AG08396 (cell line): Measurements from ENCODE around the gene LRMDA.

Experiments
- DNase-seq: peaks from one replicate; pipeline ENCODE4 v3.0.0; 2012; ENCODE audit warnings: low spot score, mixed read lengths

Gene LRMDA

GRCh38 chr10:75425291-75426079, 5.9 kb upstream of the LRMDA start:
- DNase-seq, result no peak

- no peak for DNase-seq
These were observed 4.5 kb upstream of the LRMDA start for GRCh38 chr10:75426880-75427279.

GRCh38 chr10:75427951-75428350, 3.5 kb upstream of the LRMDA start:
- DNase-seq, result no peak

- no peak for DNase-seq
These were observed 2.8 kb upstream of the LRMDA start for GRCh38 chr10:75428434-75429158.

- DNase-seq, result no peak
These were observed 2.1 kb upstream of the LRMDA start for GRCh38 chr10:75429159-75429827.

- peak; percentile 27 for DNase-seq
These were observed 1.2 kb upstream of the LRMDA start for GRCh38 chr10:75430000-75430763.

- DNase-seq, result no peak
These were observed 752 bp downstream of the LRMDA start for GRCh38 chr10:75432176-75432575.

- DNase-seq, result no peak
These were observed 1.3 kb downstream of the LRMDA start for GRCh38 chr10:75432763-75433162.

- DNase-seq, result no peak
These were observed 1.8 kb downstream of the LRMDA start for GRCh38 chr10:75433216-75433615.

GRCh38 chr10:75434291-75434690, 2.9 kb downstream of the LRMDA start:
- no peak for DNase-seq

- no peak for DNase-seq
These were observed 3.9 kb downstream of the LRMDA start for GRCh38 chr10:75435291-75435690.

GRCh38 chr10:75436896-75437295, 5.5 kb downstream of the LRMDA start:
- DNase-seq, result no peak

GRCh38 chr10:75437693-75438092, 6.3 kb downstream of the LRMDA start:
- no peak for DNase-seq

- DNase-seq, result no peak
These were observed 6.9 kb downstream of the LRMDA start for GRCh38 chr10:75438275-75438674.

GRCh38 chr10:75439811-75440210, 8.4 kb downstream of the LRMDA start:
- no peak for DNase-seq

- DNase-seq, result no peak
These were observed 8.9 kb downstream of the LRMDA start for GRCh38 chr10:75440271-75440793.

- no peak for DNase-seq
These were observed 9.8 kb downstream of the LRMDA start for GRCh38 chr10:75441196-75441595.

GRCh38 chr10:75441682-75442081, 10.3 kb downstream of the LRMDA start:
- DNase-seq, result no peak

GRCh38 chr10:75443362-75443761, 11.9 kb downstream of the LRMDA start:
- DNase-seq, result no peak

GRCh38 chr10:75444781-75445386, 13.5 kb downstream of the LRMDA start:
- DNase-seq, result no peak

- DNase-seq, result no peak
These were observed 15.1 kb downstream of the LRMDA start for GRCh38 chr10:75446508-75446907.

- DNase-seq, result no peak
These were observed 16.7 kb downstream of the LRMDA start for GRCh38 chr10:75448166-75448565.
